ENCODE data around the gene RGS14. TPM values are rescaled to one million over a fixed set of nuclear protein-coding genes. Genes with fewer than 3 reads are reported as not detected.

RGS14 gene
- total and polyA plus RNA-seq, 8 donors: 4.2 to 100 (median 19.0) TPM; not detected in 1

- no peaks in the 10 kb centered on the region for H3K9me3 ChIP-seq
- no peak for DNase-seq
- intact Hi-C loops (cut with DNase I; ENCODE audit: low total_unique reads): no loop called here
Measured at GRCh38 chr5:177343777-177344176, 13.9 kb upstream of the RGS14 start.

GRCh38 chr5:177344891-177345290, 12.8 kb upstream of the RGS14 start:
- Histone ChIP-seq H3K27ac (no peak overlapping the region), H3K4me3 (no peak overlapping the region), H3K27me3 (no peaks in the 10 kb centered on the region), H3K9me3 (no peaks in the 10 kb centered on the region), H3K36me3 (peaks cover 10 to 88% (median 75%) of the 10 kb centered on the region in 4 donors), H3K4me1 (peaks cover 17 to 54% (median 35%) of the 10 kb centered on the region in 4 donors)
- WGBS, 5 donors: 90 to 98% (median 97%) methylated on average over 6 of the region's 6 CpGs
- no peak for TF ChIP-seq POLR2A (IDR thresholded peaks at IDR 0.05)
- TF ChIP-seq POLR2AphosphoS5 (IDR thresholded peaks at IDR 0.05): no peak
- no peak for TF ChIP-seq CTCF (IDR thresholded peaks at IDR 0.05)
- no peak for TF ChIP-seq EP300 (IDR thresholded peaks at IDR 0.05)
- no peak for DNase-seq
- intact Hi-C loops (cut with DNase I; ENCODE audit: low total_unique reads): no loop called here

More at GRCh38 chr5:177343777-177344176, 13.9 kb upstream of the RGS14 start:
- TF ChIP-seq EP300 (IDR thresholded peaks at IDR 0.05) (no peak), CTCF (IDR thresholded peaks at IDR 0.05) (no peak)
- Histone ChIP-seq H3K27me3 (no peaks in the 10 kb centered on the region), H3K27ac (no peak overlapping the region), H3K4me1 (peaks cover 6 to 52% (median 26%) of the 10 kb centered on the region in 4 donors), H3K4me3 (no peak overlapping the region), H3K36me3 (peaks cover 10 to 89% (median 79%) of the 10 kb centered on the region in 4 donors)
- WGBS, 5 donors: 93 to 97% (median 95%) methylated on average over 6 of the region's 6 CpGs

- H3K4me1 ChIP-seq: peaks cover 28 to 58% (median 49%) of the 10 kb centered on the region in 4 donors
- 45 to 79% (median 58%) methylated on average over 4 of the region's 4 CpGs for WGBS, 5 donors
- intact Hi-C loops (cut with DNase I; ENCODE audit: low total_unique reads): no loop called here
- H3K4me3 ChIP-seq: no peak overlapping the region
- H3K27me3 ChIP-seq: no peaks in the 10 kb centered on the region
- H3K36me3 ChIP-seq: peaks cover 10 to 72% (median 58%) of the 10 kb centered on the region in 4 donors
- DNase-seq: no peak
- H3K27ac ChIP-seq: no peak overlapping the region
- no peaks in the 10 kb centered on the region for H3K9me3 ChIP-seq
- no peak for TF ChIP-seq POLR2AphosphoS5 (IDR thresholded peaks at IDR 0.05)
- no peak for TF ChIP-seq POLR2A (IDR thresholded peaks at IDR 0.05)
- no peak for TF ChIP-seq CTCF (IDR thresholded peaks at IDR 0.05)
- no peak for TF ChIP-seq EP300 (IDR thresholded peaks at IDR 0.05)
Measured at GRCh38 chr5:177346820-177347219, 10.9 kb upstream of the RGS14 start.

GRCh38 chr5:177347699-177348098, 10.0 kb upstream of the RGS14 start:
- intact Hi-C loops (cut with DNase I; ENCODE audit: low total_unique reads): no loop called here
- no peak for DNase-seq
- no peak overlapping the region for H3K27ac ChIP-seq
- TF ChIP-seq EP300 (IDR thresholded peaks at IDR 0.05): no peak
- no peak for TF ChIP-seq POLR2A (IDR thresholded peaks at IDR 0.05)
- no peak for TF ChIP-seq POLR2AphosphoS5 (IDR thresholded peaks at IDR 0.05)
- no peak for TF ChIP-seq CTCF (IDR thresholded peaks at IDR 0.05)
- no peaks in the 10 kb centered on the region for H3K27me3 ChIP-seq
- peaks cover 32 to 67% (median 52%) of the 10 kb centered on the region in 4 donors for H3K4me1 ChIP-seq
- no peaks in the 10 kb centered on the region for H3K9me3 ChIP-seq
- WGBS, 5 donors: 68 to 87% (median 70%) methylated on average over 4 of the region's 4 CpGs
- H3K36me3 ChIP-seq: peaks cover 3 to 64% (median 49%) of the 10 kb centered on the region in 4 donors
- no peak overlapping the region for H3K4me3 ChIP-seq
